PC-9 (cell line): ENCODE results near the gene RLIM. TPM values are rescaled to one million over a fixed set of nuclear protein-coding genes. Genes with fewer than 3 reads are reported as not detected.

Source experiments
- BruUV-seq: library from RNA; stranded (reverse); fragments of 400-500 nt; replicated peaks from 2 replicates; lab custom pipeline; 2021; lab: Mats Ljungman, UMichigan
- CTCF ChIA-PET: fragments of 300-600 bp; sonication (Branson Sonifier 250); formaldehyde crosslinking; loops from one replicate; lab custom pipeline; 2022; ENCODE audit warnings: antibody characterized with exemption; lab: Charles Lee
- POLR2A ChIA-PET: fragments of 300-600 bp; sonication (Branson Sonifier 250); formaldehyde crosslinking; loops from one replicate; lab custom pipeline; 2022; ENCODE audit warnings: antibody characterized with exemption; ENCODE audit not compliant: unreplicated experiment; lab: Charles Lee
- DNase-seq, 2 experiments: peaks; one replicate each; pipeline versions ENCODE4 v3.0.0 to v3.0.0-alpha.2; 2015 to 2022; ENCODE audit warnings: mixed read lengths in 1 of 2
- H2AFZ ChIP-seq: fragments of 200-600 bp; sonication (generic); 2 replicates; pipeline ENCODE4 v1.8.1; 2017; ENCODE audit warnings: antibody characterized with exemption
- H3F3A ChIP-seq: fragments of 200-600 bp; sonication (generic); 2 replicates; pipeline ENCODE4 v1.8.1; 2017; ENCODE audit warnings: antibody characterized with exemption, mild to moderate bottlenecking, low read depth; ENCODE audit not compliant: insufficient read depth
- H3K27ac ChIP-seq: fragments of 200-600 bp; sonication (generic); 2 replicates; pipeline ENCODE4 v1.6.1; 2016; ENCODE audit warnings: mixed run types
- H3K27me3 ChIP-seq: fragments of 200-600 bp; sonication (generic); 2 replicates; pipeline ENCODE4 v1.6.1; 2016; ENCODE audit warnings: low read depth, mixed run types; ENCODE audit not compliant: insufficient read depth
- H3K36me3 ChIP-seq: fragments of 200-600 bp; sonication (generic); 2 replicates; pipeline ENCODE4 v1.6.1; 2016; ENCODE audit warnings: low read depth, mixed run types
- H3K4me1 ChIP-seq: fragments of 200-600 bp; sonication (generic); replicated peaks from 2 replicates; pipeline ENCODE4 v1.6.1; 2016; ENCODE audit warnings: mixed run types; ENCODE audit not compliant: insufficient read depth
- H3K4me2 ChIP-seq: fragments of 200-600 bp; sonication (generic); 2 replicates; pipeline ENCODE4 v1.6.1; 2017; ENCODE audit warnings: mixed run types
- H3K4me3 ChIP-seq: fragments of 200-600 bp; sonication (generic); 2 replicates; pipeline ENCODE4 v1.6.1; 2016; ENCODE audit warnings: mixed run types
- H3K79me2 ChIP-seq: fragments of 200-600 bp; sonication (generic); 2 replicates; pipeline ENCODE4 v1.6.1; 2017; ENCODE audit warnings: low read depth, mixed run types
- H3K9me2 ChIP-seq: fragments of 200-600 bp; sonication (generic); 2 replicates; pipeline ENCODE4 v1.8.1; 2017; ENCODE audit warnings: mild to moderate bottlenecking; ENCODE audit not compliant: insufficient read depth
- H3K9me3 ChIP-seq: fragments of 200-600 bp; sonication (generic); 2 replicates; pipeline ENCODE4 v1.8.1; 2016; ENCODE audit warnings: low read depth; ENCODE audit not compliant: insufficient read depth
- H4K20me1 ChIP-seq: fragments of 200-600 bp; sonication (generic); 2 replicates; pipeline ENCODE4 v1.8.1; 2017; ENCODE audit not compliant: insufficient read depth
- CTCF ChIP-seq: fragments of 200-600 bp; sonication (generic); conservative IDR thresholded peaks from 2 replicates; pipeline ENCODE4 v1.6.1; 2017; ENCODE audit warnings: mixed run types, antibody characterized with exemption, mild to moderate bottlenecking, moderate library complexity
- EZH2 ChIP-seq: fragments of 200-600 bp; sonication (generic); IDR thresholded peaks from 2 replicates; pipeline ENCODE4 v1.8.0; 2017; ENCODE audit warnings: antibody characterized with exemption, low read depth
- intact Hi-C: fragments of 100-400 bp; cut with micrococcal nuclease; formaldehyde crosslinking; loops from one replicate; pipeline ENCODE4 v1.10.0; 2022; ENCODE audit not compliant: unreplicated experiment
- total RNA-seq: library from RNA; stranded (reverse); gene quantifications from 2 replicates; pipeline ENCODE4 v1.2.3, GENCODE V29; 2021

RLIM gene
- total RNA-seq, 1 experiment from 2014 or later = 32.9 TPM

GRCh38 chrX:74593593-74593992 lies 20.8 kb downstream of the RLIM start:
- POLR2A ChIA-PET = no interaction called here
- TF ChIP-seq EZH2 (no peak), CTCF (no peak)
- peaks cover 9% of the 10 kb centered on the region; the same call in 1 of the 2 replicates for H3K36me3 ChIP-seq
- no peaks in the 10 kb centered on the region for H3K9me2 ChIP-seq
- H2AFZ ChIP-seq = no peak overlapping the region
- no peaks in the 10 kb centered on the region for H3K9me3 ChIP-seq
- no peak overlapping the region for H3K27ac ChIP-seq
- no TSS peak for BruUV-seq
- no peak for DNase-seq
- no peak overlapping the region for H3K4me2 ChIP-seq
- no peaks in the 10 kb centered on the region for H3F3A ChIP-seq
- H3K4me1 ChIP-seq = no peaks in the 10 kb centered on the region
- intact Hi-C loops = no loop called here
- H3K27me3 ChIP-seq = no peaks in the 10 kb centered on the region
- CTCF ChIA-PET = no interaction called here
- H3K4me3 ChIP-seq = no peak overlapping the region
- peaks cover 12% of the 10 kb centered on the region for H3K79me2 ChIP-seq
- peaks cover 5% of the 10 kb centered on the region; the same call in 1 of the 2 replicates for H4K20me1 ChIP-seq

- BruUV-seq = no TSS peak
- H3K27ac ChIP-seq = no peak overlapping the region
Observed at GRCh38 chrX:74585766-74586165, 28.7 kb downstream of the RLIM start.

GRCh38 chrX:74579597-74580198 lies 34.7 kb downstream of the RLIM start:
- no peaks in the 10 kb centered on the region for H3F3A ChIP-seq
- no peak overlapping the region for H3K4me3 ChIP-seq
- no peak for DNase-seq
- TF ChIP-seq EZH2 (no peak), CTCF (no peak)
- no peak overlapping the region for H2AFZ ChIP-seq
- H3K79me2 ChIP-seq = no peaks in the 10 kb centered on the region
- no peaks in the 10 kb centered on the region for H3K27me3 ChIP-seq
- H3K36me3 ChIP-seq = no peaks in the 10 kb centered on the region
- intact Hi-C loops = no loop called here
- H3K4me2 ChIP-seq = no peak overlapping the region
- no peaks in the 10 kb centered on the region for H3K4me1 ChIP-seq
- H3K9me3 ChIP-seq = no peaks in the 10 kb centered on the region
- no peak overlapping the region for H3K27ac ChIP-seq
- POLR2A ChIA-PET = no interaction called here
- H4K20me1 ChIP-seq = peaks cover 4% of the 10 kb centered on the region; the same call in 1 of the 2 replicates
- BruUV-seq = no TSS peak
- H3K9me2 ChIP-seq = no peaks in the 10 kb centered on the region
- CTCF ChIA-PET = interaction anchor here (0.6 kb wide), 1 partner anchor 24 kb away, joined by 6 read pairs; no protein-coding TSS in a partner anchor

More at GRCh38 chrX:74585766-74586165, 28.7 kb downstream of the RLIM start:
- CTCF ChIA-PET = no interaction called here
- peaks cover 5% of the 10 kb centered on the region; the same call in 1 of the 2 replicates for H4K20me1 ChIP-seq
- H3K9me3 ChIP-seq = no peaks in the 10 kb centered on the region
- H3K9me2 ChIP-seq = no peaks in the 10 kb centered on the region
- no peak for TF ChIP-seq CTCF
- TF ChIP-seq EZH2 = no peak
- H3K4me1 ChIP-seq = no peaks in the 10 kb centered on the region
- no peak overlapping the region for H3K4me3 ChIP-seq
- no peaks in the 10 kb centered on the region for H3K79me2 ChIP-seq
- POLR2A ChIA-PET = no interaction called here
- intact Hi-C loops = no loop called here
- H3K4me2 ChIP-seq = no peak overlapping the region
- H3K36me3 ChIP-seq = no peaks in the 10 kb centered on the region
- no peak overlapping the region for H2AFZ ChIP-seq
- H3F3A ChIP-seq = no peaks in the 10 kb centered on the region
- DNase-seq = no peak
- H3K27me3 ChIP-seq = no peaks in the 10 kb centered on the region
